Central memory CD8-positive, alpha-beta T cell (primary cell): Measurements from ENCODE around the gene SERBP1.

ENCODE experiments used
- ATAC-seq: fragments of 150-1000 bp; cut with Tn5 transposase; replicated peaks from 2 replicates; pipeline ENCODE4 v1.10.0; 2022; ENCODE audit warnings: mild to moderate bottlenecking, moderate FRiP score, moderate number of reproducible peaks; ENCODE audit not compliant: poor library complexity, severe bottlenecking; ENCODE audit errors: extremely low read depth
- DNase-seq, 2 donors: peaks; one replicate each; pipeline ENCODE4 v3.0.0; 2021; ENCODE audit warnings: low spot score in 2 of 2
- H3K27ac Mint-ChIP-seq: one replicate; pipeline ENCODE4 v1.8.0; 2022; ENCODE audit warnings: low read depth, mild to moderate bottlenecking, moderate library complexity, mixed read lengths
- H3K27me3 Mint-ChIP-seq: one replicate; pipeline ENCODE4 v1.8.0; 2022; ENCODE audit warnings: mixed read lengths
- H3K36me3 Mint-ChIP-seq: one replicate; pipeline ENCODE4 v1.8.0; 2022; ENCODE audit warnings: mild to moderate bottlenecking, moderate library complexity, mixed read lengths; ENCODE audit not compliant: insufficient read depth
- H3K4me1 Mint-ChIP-seq: one replicate; pipeline ENCODE4 v1.8.0; 2022; ENCODE audit warnings: mixed read lengths
- H3K4me3 Mint-ChIP-seq: one replicate; pipeline ENCODE4 v1.8.0; 2022; ENCODE audit warnings: mild to moderate bottlenecking, moderate library complexity, mixed read lengths
- H3K9me3 Mint-ChIP-seq: one replicate; pipeline ENCODE4 v1.8.0; 2022; ENCODE audit warnings: mixed read lengths

SERBP1 gene

DNA sequence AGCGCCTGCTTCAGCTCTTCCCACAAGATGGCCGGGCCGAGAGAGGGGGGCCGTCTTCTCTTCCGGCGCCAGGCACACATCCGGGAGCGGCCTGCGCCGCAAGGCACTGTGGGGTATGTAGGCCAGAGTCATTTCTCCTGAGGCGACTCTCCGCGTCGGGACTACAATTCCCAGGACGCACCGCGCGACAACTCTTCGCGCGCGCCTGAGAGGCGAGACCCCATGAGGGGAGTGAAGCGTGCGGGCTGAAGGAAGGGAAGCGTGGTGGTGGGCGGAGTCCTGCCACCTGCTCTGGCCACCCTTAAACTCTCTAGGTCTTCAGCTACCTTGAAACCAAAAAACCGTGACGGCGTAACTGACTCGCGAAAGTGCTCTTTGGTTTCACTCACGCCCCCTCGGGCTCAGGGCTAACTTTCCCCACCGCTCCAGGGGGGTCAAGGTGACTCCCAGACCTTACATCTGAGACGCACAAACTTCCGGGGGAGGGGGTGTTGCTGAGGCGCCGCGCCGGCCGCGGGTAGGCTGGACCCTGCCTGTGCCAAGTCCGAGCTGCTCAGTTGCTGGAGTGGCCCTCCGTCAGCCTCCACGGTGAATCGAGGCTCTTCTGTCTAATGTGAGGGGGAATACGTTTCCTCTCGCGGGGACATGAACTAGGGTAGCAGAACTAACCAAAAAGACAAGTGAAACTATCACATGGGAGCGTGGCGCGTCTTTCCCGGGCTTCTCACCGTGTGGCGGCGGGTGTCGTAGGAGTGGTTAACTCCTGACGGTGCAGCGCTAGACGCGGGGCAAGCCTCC, at the start of gene SERBP1:
Gene SERBP1 (minus strand): TSS at position 45 of the 798 bp plus-strand sequence. CDS start 102 bp downstream, outside the sequence.
- ATAC-seq: peak; percentile 89
- H3K4me1 Mint-ChIP-seq: peaks cover 54% of the 10 kb centered on the region
- peaks cover 36% of the 10 kb centered on the region for H3K36me3 Mint-ChIP-seq
- peak within 1 kb of the TSS; percentile 97 for H3K27ac Mint-ChIP-seq
- H3K9me3 Mint-ChIP-seq: no peaks in the 10 kb centered on the region
- H3K27me3 Mint-ChIP-seq: no peaks in the 10 kb centered on the region
- peak within 1 kb of the TSS; percentile 96 for H3K4me3 Mint-ChIP-seq
- DNase-seq: peak; percentile 83 to 89

DNA sequence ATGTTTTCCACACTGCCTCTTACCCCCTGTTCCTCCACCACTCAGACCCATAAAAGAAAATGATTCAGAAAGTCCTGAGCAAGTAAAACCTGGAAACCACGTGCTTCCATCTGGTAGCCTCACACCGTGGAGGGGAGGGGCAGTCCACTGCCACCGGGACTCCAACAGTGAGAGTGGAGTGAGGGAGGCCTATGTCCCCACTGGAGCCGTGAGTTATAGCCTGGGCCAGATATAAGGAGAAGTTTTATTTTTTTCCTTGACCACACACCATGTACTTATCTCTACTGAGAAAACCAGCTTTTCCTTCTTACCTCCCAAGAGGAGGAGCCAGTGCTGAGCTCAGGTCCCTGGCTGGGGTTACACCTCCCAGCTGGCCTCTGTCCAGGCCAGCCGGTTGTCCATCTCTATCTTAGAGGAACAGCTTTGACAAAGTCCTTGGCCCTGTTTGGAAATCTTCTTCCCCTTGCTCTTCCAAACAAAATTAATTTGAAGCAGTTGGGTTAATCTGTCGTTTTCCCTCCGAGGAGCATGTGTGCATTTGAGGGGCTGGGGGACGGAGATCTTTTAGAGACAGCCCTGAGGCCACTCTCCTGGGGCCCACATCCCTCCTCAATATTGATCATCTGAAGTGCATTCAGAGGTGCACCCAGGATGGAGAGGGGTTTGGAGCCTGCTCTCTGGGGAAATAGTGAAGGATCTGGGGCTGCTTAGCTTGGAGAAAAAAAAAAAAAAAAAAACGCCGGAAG, 49.1 kb upstream of the SERBP1 start:
- Mint-ChIP-seq H3K9me3 (no peaks in the 10 kb centered on the region), H3K4me3 (no peak overlapping the region), H3K4me1 (no peaks in the 10 kb centered on the region), H3K36me3 (no peaks in the 10 kb centered on the region), H3K27ac (no peak overlapping the region), H3K27me3 (no peaks in the 10 kb centered on the region)
- DNase-seq (no peak), ATAC-seq (no peak)

DNA sequence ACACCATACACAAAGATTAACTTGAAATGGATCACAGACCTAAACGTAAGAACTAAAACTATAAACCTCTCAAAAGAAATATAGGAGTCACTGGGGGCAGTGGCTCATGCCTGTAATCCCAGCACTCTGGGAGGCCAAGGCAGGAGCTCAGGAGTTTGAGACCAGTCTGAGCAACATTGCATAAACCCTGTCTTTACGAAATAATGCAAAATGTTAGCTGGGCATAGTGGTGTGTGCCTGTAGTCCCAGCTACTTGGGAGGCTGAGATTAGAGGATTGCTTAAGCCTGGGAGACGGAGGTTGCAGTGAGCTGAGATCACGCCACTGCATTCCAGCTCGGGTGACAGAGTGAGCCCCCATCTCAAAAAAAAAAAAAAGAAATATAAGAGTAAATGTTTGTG, 46.7 kb upstream of the SERBP1 start:
- H3K9me3 Mint-ChIP-seq: no peaks in the 10 kb centered on the region
- ATAC-seq: no peak
- no peak overlapping the region for H3K4me3 Mint-ChIP-seq
- no peaks in the 10 kb centered on the region for H3K4me1 Mint-ChIP-seq
- H3K27me3 Mint-ChIP-seq: no peaks in the 10 kb centered on the region
- H3K36me3 Mint-ChIP-seq: no peaks in the 10 kb centered on the region
- no peak overlapping the region for H3K27ac Mint-ChIP-seq
- no peak for DNase-seq

DNA sequence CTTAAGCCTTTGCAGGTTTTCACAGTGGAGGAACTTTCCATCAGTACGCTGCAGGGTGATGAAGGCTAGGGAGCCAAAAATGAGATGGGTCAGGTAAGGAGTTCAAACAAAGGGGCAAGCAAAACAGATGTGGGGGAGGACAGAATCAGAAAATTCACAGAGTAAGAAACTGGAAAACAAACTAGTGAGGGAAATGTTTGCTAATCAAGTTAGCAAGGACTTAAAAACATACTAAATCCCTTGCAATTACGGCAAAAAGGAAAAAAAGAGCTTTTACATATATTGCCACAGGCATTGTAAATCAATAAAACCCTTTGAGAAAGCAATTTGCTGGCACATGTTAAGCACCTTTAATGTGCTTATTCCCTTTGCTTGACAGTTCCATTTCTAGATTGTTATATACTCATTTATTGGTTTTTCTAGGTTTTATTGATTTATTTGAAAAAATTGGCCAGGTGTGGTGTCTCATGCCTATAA, 45.8 kb upstream of the SERBP1 start:
- Mint-ChIP-seq H3K4me1 (no peaks in the 10 kb centered on the region), H3K4me3 (no peak overlapping the region), H3K27me3 (no peaks in the 10 kb centered on the region), H3K36me3 (no peaks in the 10 kb centered on the region), H3K9me3 (no peaks in the 10 kb centered on the region), H3K27ac (no peak overlapping the region)
- ATAC-seq: no peak
- no peak for DNase-seq

DNA sequence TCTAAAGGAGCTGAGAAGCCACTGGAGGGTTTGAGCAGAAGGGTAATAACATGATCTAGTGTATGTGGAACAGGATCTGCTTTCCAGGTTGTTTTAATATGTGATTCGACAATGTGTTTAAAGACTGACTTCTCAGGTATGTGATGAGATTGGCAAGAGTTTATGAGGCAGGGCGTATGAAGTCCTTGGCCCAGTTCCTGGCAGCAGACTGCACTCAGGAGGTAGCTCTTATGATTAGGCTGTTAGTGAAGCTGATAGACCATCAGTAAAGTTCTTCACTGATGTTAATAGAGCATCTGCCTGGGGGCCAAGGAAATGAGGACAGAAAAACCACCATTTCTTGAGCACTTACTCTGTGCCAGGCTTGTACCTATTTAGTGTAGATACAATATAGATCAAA, 41.9 kb upstream of the SERBP1 start:
- Mint-ChIP-seq H3K9me3 (no peaks in the 10 kb centered on the region), H3K4me1 (no peaks in the 10 kb centered on the region), H3K36me3 (no peaks in the 10 kb centered on the region), H3K4me3 (no peak overlapping the region), H3K27ac (no peak overlapping the region), H3K27me3 (no peaks in the 10 kb centered on the region)
- ATAC-seq (no peak), DNase-seq (no peak)

DNA sequence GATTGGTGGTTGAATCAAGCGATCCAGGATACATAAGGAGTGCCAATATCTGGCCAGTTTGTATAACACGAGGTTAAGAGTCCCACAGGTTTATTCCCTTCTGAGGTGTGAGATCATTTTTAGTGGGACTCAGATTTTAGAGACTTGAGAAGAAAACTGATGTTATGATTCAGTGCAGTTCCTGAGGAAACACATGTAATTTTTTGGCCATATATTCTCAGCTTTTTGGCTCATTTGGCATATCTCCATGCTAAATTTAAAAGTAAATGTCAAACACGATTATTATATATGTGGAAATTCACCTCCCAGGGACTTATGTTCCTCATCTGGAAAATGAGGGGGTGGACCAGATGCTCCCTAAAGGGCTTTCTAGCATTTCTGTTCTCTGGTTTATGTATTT, 39.2 kb upstream of the SERBP1 start:
- no peaks in the 10 kb centered on the region for H3K27me3 Mint-ChIP-seq
- no peak overlapping the region for H3K4me3 Mint-ChIP-seq
- H3K36me3 Mint-ChIP-seq: no peaks in the 10 kb centered on the region
- H3K27ac Mint-ChIP-seq: no peak overlapping the region
- no peak for ATAC-seq
- DNase-seq: no peak
- no peaks in the 10 kb centered on the region for H3K9me3 Mint-ChIP-seq
- H3K4me1 Mint-ChIP-seq: no peaks in the 10 kb centered on the region

DNA sequence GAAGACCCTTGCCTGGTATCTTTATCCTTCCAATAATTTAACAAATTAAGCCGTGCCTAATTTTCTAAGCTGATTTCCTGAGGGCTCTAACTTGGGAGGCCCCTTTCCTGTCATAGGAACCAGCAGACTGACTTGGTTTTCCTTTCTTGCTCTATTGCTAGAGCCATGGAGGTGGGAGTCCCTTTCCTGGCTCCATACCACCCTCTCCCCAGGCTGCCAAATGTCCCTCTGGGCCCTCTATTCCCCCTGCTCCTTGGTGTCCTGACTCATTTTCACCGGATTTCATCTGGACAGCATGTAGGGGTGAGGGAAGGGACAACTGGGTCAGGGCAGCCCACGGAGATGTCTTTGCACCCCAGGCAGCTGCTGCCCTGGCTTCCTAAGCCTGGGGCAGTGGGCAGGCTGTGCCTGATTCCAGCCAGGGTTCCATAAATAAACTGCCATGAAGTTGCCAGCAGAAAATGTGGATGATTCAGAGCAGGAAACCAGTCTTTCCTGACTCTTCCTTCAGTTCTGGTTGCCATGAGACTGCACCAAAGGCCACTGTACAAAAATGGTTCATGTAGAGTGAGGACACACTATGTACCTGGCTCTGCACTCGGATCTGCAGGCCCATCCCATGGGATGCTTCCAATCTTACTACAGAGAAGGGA, 38.0 kb upstream of the SERBP1 start:
- ATAC-seq: no peak
- H3K4me3 Mint-ChIP-seq: no peak overlapping the region

DNA sequence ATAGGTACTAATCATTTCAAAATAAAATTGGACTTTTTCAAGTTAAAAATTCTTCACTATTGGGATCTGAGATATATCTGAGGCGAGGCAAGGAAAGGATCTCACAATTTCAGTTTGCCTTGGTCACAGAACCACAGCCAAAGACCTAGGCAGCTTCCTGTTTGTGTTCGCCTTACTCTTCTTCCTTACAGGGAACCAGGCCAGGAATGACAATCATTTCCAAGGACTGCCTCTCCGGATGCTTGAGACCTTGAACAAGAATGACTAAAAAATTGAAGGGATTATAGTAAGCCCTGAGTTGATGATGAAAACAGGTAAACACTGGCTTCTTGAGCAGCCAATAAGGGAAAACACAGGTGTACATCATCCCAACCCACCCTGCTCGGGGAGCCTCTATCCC, 35.2 kb upstream of the SERBP1 start:
- ATAC-seq (no peak), DNase-seq (no peak)
- Mint-ChIP-seq H3K4me1 (no peaks in the 10 kb centered on the region), H3K4me3 (no peak overlapping the region), H3K27me3 (no peaks in the 10 kb centered on the region), H3K9me3 (no peaks in the 10 kb centered on the region), H3K27ac (no peak overlapping the region), H3K36me3 (no peaks in the 10 kb centered on the region)

More for the DNA sequence above, 38.0 kb upstream of the SERBP1 start:
- Mint-ChIP-seq H3K9me3 (no peaks in the 10 kb centered on the region), H3K4me1 (no peaks in the 10 kb centered on the region), H3K27me3 (no peaks in the 10 kb centered on the region), H3K36me3 (no peaks in the 10 kb centered on the region), H3K27ac (no peak overlapping the region)
- no peak for DNase-seq

DNA sequence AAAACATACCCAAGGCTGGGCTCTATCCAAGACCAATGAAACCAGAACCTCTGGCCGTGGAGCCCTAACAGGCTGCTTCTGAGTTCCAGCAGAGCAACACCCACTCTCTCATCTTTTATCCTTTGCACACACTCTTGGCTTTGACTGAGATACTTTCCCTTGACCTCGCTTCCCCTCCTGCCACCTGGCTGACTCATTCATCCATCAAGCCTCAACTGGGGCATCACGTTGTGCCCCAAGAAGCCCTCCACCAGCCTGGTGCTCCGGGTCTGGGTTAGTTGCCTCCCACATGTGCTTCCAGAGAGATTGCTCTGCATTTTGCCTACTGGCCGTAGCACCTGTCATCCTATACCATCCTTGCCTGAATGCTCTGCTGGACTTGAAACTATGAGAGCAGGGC, 34.5 kb upstream of the SERBP1 start:
- no peak for DNase-seq
- Mint-ChIP-seq H3K27ac (no peak overlapping the region), H3K4me1 (no peaks in the 10 kb centered on the region), H3K27me3 (no peaks in the 10 kb centered on the region), H3K9me3 (no peaks in the 10 kb centered on the region), H3K4me3 (no peak overlapping the region), H3K36me3 (no peaks in the 10 kb centered on the region)
- no peak for ATAC-seq

DNA sequence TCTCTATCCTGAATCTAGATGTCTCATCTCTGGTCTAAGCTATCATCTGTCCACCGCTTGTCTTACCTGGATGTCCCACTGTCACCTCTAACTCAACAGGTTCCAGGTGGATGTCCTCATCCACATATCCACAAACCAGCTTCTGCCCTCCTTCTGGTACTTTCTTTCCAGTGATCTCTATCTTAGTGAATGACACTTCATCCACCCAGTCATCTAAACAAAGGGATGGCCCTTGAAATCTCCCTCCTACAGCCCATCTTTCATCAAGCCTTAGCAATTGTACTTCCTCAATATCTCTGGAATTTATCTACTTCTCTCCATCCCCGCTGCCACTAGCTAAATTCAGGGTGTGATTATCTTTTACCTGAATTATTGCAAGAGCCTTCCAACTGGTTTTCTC, 33.9 kb upstream of the SERBP1 start:
- Mint-ChIP-seq H3K27me3 (no peaks in the 10 kb centered on the region), H3K36me3 (no peaks in the 10 kb centered on the region), H3K4me1 (no peaks in the 10 kb centered on the region), H3K27ac (no peak overlapping the region), H3K9me3 (no peaks in the 10 kb centered on the region), H3K4me3 (no peak overlapping the region)
- ATAC-seq: no peak
- no peak for DNase-seq

DNA sequence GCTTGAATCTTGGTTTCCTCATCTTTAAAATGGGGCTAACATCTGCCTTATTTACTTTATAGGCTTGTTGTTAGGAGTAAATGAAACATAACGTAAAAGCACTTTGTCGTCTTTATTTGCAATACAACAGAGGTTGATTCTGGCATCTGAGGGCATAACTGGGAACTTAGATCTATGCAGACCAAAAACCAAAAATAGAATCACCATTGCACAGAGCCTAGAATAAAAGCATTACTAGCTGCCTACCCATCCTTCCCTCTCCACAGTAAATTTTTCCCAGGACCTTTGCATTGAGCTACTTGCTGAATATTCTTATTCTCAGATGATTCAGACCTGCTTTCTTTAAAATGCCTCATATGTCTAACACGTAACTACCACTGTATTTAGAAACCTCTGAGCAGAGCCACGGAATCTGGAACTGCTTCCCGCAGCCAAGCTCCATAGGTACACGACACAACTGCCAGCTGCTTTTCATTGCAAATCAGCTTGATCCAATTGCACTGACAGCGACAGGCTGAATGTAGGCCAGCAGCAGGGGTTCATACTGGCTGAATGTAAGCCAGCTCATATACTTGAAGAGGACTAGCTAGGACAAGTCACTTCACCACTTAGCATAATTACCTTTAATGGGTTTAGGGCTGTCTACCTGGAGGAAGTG, 33.2 kb upstream of the SERBP1 start:
- H3K27me3 Mint-ChIP-seq: no peaks in the 10 kb centered on the region
- no peaks in the 10 kb centered on the region for H3K4me1 Mint-ChIP-seq
- H3K4me3 Mint-ChIP-seq: no peak overlapping the region
- DNase-seq (no peak), ATAC-seq (no peak)
- H3K27ac Mint-ChIP-seq: no peak overlapping the region
- no peaks in the 10 kb centered on the region for H3K36me3 Mint-ChIP-seq
- H3K9me3 Mint-ChIP-seq: no peaks in the 10 kb centered on the region

DNA sequence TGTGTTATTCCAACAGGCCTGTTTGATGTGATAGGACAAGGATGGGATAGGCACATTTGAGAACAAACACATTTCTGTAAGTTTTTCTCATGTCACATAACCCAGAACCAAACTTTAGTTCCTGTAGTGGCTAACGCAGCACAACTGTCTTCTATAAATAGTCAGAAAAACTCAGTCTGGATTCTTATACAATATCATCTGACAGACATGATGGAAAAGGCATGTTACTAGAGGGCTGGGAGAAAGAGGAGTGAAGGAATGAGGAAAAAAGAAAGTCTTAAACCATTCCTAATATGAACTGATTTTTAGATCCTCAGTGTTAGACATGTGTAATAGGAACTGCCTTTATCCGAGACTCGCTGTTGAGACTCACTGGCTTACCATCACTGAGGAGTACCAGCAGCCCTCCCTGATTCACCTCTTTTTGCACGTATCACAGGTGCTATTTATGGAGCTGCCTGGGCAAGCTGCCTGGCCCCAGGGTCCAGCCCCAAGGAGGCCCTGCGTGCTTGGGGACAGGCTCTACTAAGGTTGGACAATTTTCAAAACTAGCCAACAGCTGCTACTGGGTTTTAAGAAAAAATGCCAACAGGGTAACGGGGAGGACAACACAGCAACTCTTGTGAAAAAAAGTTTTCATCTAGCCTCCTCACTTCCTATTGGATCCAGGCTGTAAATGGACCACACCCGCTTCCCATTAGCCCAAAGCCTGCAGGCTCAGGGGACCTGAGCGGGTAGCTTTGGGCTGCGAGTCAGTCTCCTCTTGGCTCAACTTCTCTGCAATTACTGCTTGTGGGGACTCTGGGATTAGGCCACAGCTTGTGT, 30.7 kb upstream of the SERBP1 start:
- H3K9me3 Mint-ChIP-seq: no peaks in the 10 kb centered on the region
- DNase-seq: no peak
- H3K27ac Mint-ChIP-seq: no peak overlapping the region
- H3K36me3 Mint-ChIP-seq: no peaks in the 10 kb centered on the region
- H3K27me3 Mint-ChIP-seq: no peaks in the 10 kb centered on the region
- H3K4me1 Mint-ChIP-seq: no peaks in the 10 kb centered on the region
- no peak for ATAC-seq
- no peak overlapping the region for H3K4me3 Mint-ChIP-seq
